NCI-H526 (cell line): Measurements from ENCODE around the gene CPT1B.
A peak's percentile ranks its signal among the peaks of the same experiment; 100 is the strongest.

Experiments
- DNase-seq, 2 experiments: peaks; one replicate each; lab custom pipeline; 2025; lab: John Stamatoyannopoulos, UW

Gene CPT1B

DNA sequence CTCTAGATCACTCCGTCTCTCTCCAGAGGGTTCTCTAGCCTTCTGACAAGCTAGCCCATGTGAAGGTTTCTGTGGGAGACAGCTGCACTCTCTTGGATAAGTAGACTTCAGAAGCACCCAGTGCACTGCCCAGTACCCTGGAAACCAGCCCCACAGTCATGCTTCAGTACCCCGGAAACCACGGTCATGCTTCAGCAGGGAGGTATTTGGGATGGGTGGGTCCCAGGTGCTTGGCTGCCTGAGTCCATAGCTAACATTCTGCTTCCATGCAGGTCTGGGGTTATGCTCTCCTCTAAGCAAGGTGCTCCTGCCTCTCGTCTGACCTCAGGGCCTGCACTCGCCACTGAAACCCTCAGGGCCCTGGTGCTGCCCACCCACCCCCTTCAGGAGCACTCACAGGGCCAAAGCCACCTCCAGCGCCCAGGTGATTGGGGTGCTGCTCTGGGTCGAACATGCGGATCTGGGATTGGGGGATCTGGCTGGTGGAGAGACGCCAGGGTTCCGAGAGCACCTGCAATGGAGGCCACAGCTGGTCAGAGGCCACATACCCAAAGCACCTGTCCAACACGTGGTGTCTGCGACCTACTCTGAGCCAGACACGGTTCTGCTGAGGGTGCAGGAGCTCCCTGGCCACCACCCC lies 8.2 kb downstream of the CPT1B start:
- peak in 1 of 2 experiments; percentile 35 for DNase-seq

DNA sequence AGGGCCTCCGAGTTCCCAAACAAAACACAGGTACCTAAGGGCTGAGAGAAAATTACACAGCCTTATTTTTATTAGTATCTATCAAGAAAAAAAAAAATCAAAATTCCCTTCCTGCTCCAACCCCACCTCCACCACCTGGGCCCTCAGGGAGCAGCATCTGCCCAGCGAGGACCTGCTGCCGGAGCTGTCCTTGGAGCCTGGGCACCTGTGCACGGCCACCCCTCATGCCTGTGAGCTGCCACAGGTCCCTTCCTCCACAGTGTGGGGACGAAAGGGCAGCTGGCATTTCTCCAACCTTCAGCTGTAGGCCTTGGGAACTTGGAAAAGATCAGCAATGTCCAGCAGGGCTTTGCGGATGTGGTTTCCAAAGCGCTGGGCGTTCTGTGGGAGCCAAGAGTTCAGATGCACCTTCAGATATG lies 9.2 kb downstream of the CPT1B start:
- DNase-seq: no peak

DNA sequence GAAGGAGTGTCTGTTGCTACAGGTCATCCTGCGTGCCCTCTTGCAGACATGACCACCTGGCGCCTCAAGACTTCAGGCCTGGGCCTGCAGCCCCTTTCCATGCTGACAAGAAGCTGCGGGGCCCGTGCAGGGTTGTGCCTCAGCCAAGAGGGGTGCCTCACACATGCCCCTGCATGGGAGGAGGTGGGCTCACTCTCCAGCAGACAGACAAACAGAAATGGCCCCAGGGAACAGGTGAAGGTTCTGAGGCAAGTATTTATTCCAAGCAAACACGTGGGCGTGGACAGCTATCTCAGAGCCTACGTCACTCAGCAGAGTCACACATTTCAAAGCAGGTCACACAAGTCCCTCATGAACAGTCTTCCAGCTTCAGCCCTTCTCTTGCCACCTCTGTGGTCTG lies 9.6 kb downstream of the CPT1B start:
- DNase-seq: no peak

DNA sequence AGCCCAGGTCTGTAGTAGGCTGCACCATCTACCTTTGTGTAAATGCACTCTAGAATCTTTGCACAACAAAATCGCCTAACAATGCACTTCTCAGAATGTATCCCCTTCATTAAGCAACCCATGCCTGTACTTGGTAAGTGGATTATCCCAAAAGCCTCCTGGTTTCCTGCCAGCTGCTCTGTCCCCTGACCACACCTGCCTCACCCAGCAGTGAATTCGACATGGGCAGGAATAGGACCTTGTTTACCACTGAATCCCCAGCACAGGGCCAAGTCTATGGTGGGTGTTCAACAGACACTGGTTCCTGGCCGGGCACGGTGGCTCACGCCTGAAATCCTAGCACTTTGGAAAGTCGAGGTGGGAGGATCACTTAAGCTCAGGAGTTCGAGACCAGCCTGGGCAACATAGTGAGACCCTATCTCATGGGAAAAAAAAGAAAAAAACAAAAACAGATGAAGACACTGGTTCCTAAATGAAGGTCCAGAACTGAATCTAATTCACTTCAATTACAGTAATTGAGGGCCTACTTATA lies 10.4 kb downstream of the CPT1B start:
- no peak for DNase-seq

DNA sequence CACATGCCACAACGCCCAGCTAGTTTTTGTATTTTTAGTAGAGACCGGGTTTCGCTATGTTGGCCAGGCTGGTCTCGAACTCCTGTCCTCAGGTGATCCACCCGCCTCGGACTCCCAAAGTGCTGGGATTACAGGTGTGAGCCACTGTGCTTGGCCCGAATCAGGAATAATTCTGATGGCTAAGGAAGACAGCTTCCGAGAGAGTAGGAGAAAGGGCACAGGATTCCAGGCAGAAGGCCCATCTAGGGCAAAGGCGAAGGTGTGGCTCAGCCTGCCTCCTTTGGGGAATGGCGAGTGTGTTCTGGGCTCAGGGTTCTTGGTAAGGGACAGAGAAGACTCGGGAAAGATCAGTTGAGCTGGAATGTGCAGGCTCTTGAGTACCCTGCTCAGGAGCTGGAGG lies 13.9 kb downstream of the CPT1B start:
- DNase-seq: no peak

DNA sequence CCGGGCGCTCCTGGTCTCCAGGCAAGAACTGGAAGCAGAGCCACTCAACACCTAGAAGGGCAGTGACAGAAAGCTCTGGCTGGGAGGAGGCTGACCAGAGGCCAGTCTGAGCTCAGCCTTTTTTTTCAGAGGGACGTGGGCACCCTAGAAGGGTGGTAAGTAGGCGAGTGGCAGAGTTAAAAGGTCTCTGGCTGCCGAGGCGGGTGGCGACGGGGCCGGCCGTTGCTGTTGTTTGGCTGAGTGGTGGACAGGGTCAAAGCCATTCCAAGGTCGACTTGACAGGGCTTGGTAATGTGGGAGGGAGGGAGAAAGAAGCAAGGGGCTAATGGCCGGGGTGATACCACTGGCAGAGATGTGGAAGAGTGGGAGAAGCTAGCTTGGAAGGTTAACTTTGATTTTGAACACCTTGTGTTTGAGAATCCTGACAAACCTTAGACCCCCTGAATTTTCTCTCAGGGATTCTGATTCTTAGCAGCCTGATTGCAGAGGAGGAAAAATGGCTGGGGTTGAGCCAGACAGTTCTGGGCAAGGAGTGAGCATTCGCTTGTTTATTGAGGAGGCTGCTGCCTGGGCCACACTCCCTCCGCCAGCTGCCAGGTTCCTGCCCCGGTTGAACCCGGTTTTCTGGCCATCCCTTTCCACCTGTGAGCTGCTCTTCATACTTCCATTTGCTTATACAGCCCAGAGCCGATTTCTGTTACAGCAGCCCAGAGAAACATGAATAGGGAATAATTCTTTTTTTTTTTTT lies 14.6 kb downstream of the CPT1B start:
- DNase-seq: no peak

DNA sequence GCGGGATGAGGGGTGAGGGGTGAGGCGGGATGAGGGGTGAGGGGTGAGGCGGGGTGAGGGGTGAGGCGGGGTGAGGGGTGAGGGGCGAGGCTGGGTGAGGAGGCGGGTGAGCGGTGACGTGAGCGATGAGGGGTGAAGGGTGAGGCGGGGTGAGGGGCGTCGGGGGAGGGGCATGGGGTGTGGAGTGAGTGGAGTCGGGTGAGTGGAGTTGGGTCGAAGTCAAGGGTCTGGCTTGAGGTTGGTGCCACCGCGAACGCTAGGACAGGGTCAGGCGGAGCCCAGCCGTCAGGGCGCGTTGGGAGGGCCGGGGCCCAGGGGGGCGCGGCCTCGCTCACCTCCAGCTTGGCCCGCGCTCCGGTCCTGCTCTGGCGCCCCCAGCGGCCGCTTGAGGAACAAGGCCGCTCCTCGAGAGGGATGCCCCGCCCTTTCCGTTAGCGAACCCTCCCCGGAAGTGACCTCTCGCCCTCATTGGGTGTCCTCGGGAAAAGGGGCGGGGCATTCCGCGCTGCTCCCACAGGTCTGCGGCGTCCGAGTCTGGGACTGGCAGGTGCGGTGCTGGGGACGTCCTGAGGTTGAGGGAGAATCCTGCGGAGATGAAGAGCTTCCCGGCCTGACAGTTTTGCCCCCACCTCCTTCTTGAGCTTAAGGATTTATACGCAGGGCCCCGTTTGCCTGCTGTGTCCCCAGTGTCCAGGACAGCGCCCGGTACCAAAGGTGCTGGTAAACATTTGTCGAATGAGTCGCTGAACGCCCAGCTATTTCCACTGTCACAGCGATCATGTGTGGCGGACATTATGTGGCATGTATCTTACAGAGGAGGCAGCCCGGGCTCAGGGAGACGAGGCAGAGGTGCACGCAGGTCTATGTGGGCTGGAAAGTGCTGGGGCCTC lies 15.5 kb downstream of the CPT1B start, which contains the start of gene SYCE3:
Gene SYCE3, minus strand, starts transcription at position 397 of the 890 bp plus-strand sequence. CDS start 6,514 bp downstream, outside the sequence.
- DNase-seq: peak; percentile 87 to 97

DNA sequence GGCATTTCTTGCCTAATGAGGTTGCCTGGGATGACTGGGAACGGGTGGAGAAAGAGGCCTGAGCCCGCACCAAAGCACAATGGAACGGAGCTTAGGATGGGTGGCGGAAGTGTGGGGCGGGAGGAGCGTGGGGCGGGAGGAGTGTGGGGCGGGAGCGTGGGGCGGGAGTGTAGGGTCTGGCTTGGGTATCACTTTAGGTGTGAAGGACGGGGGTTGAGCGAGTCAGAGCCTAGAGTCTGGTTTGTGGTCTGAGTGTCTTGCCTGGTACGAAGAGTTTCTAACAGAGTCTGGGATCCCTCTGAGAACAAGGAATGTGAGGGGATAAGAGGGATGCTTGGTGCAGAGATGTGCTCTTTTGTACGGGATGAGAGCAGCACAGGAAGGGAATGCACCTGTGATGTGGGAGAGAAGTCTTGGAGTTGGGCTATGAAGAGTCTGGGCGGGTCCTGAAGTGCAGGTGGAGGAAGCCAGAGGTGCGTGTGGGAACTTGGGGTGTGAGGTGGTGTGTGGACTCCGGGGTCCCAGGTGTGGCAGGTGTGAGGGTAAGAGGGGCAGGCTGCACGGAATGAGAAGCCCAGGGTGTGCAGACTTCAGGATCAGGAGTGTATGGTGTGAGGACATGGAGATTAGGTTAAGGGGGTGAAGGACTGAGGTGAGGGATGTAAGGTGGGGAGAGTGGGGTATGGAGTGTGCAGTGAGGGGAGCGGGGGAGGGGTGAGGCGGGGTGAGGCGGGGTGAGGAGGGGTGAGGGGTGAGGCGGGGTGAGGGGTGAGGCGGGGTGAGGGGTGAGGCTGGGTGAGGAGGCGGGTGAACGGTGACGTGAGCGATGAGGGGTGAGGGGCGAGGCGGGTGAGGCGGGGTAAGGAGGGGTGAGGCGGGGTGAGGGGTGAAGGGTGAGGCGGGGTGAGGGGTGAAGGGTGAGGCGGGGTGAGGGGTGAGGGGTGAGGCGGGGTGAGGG lies 16.5 kb downstream of the CPT1B start:
- DNase-seq: no peak

DNA sequence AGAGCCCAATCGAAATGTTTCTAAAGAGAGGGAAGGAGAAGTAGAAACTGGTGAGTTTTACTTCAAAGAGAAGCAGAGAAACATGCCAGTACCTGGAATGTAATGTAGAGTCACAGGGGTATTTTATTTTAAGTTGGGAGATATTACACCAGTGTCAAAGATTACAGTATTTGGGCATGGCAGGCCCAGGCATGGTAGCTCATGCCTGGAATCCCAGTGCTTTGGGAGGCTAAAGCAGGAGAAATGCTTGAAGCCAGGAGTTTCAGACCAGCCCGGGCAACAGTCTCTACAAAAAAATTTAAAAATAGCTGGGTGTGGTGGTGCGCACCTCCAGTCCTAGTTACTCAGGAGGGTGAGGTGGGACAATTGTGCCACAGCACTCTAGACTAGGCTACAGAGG lies 18.2 kb downstream of the CPT1B start:
- no peak for DNase-seq

DNA sequence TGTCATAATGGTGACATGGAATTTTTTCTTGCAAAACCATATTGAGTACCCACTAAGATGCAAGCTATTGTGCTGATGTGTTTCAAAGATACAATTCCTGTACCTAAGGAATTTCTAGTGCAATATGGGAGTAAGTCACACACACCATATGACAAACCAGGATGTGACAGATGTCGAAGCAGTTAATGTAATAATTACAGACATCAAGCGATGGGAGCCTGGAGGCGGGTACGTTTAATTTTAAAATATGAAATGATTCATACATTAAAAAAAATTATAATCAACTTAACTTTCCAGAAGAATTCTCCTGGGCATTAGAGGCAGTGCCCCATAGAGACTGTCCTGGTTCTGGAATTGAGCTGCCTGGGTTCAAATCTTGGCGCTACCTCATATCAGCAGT lies 21.5 kb downstream of the CPT1B start:
- no peak for DNase-seq

DNA sequence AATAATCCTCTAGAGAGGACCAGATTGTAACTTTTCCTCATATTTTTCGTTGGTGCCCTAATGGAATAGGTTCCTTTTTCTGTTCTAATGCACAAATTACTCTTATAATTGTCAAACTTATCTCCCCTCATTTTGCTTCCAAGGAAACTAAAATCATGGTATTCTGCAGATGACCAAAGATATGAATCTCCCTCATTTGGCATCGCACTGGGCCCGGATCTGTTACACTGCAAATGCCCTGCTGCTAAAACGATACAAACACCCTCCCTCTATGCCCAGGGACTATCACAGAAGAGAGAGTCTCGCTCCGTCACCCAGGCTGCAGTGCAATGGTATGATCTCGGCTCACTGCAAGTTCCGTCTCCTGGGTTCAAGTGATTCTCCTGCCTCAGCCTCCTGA lies 24.9 kb downstream of the CPT1B start:
- no peak for DNase-seq

DNA sequence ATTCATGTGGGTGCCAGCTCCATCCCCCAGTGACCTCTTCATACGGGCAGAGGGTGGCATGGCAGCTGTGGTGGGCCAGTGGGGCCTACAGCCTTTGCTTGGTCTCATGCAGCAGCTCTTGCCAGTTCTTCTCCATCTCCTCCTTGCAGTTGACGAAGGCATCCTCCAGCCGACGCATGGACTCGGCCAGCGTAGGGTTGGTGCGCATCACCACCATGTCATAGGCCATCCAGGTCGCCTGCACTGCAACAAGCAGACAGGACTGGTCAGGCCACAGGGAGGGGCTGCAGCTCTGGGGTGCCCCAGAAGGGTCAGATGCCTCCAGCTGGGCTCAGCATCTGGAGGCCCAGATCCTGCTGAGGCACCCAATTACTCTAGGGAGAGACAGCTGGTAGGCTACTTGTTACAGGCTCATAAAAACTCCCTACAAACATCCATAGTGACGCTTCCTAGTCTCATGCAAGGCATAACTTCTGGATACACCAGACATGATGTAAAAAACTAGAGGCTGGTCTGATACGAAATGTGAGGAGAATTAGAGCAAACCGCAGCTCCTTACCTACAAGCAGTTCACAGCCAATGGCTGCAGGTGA lies 27.0 kb downstream of the CPT1B start:
- no peak for DNase-seq

DNA sequence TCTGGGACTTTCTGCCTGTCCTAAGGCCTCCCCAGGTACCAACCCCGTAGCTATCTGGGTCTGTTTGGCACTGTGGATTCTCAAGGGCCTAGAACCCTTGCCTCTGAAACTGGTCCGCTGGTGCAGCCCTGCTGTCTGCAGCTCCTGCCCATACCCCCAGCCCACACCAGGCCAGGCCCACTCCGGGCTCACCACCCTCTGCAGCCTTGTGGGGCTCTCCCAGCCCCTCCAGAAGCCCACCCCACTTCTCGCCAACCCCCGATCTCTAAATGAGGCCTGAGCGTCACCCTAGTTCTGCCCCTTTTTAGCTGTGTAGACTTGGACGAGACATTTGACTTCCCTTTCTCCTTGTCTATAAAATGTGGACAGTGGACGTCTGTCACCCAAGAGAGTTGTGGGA lies 27.8 kb downstream of the CPT1B start:
- DNase-seq: no peak

DNA sequence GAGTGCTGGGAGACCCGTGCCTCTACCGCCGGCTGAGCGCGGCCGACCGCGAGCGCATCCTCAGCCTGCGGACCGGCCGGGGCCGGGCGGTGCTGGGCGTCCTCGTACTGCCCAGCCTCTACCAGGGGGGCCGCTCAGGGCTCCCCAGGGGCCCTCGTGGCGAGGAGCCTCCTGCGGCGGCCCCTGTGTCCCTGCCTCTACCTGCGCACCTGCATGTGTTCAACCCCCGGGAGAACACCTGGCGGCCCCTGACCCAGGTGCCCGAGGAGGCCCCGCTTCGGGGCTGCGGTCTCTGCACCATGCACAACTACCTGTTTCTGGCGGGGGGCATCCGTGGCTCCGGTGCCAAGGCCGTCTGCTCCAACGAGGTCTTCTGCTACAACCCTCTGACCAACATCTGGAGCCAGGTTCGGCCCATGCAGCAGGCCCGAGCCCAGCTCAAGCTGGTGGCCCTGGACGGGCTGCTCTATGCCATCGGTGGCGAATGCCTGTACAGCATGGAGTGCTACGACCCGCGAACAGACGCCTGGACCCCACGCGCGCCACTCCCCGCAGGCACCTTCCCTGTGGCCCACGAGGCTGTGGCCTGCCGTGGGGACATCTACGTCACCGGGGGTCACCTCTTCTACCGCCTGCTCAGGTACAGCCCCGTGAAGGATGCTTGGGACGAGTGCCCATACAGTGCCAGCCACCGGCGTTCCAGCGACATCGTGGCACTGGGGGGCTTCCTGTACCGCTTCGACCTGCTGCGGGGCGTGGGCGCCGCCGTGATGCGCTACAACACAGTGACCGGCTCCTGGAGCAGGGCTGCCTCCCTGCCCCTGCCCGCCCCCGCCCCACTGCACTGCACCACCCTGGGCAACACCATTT lies 29.1 kb downstream of the CPT1B start:
- no peak for DNase-seq

DNA sequence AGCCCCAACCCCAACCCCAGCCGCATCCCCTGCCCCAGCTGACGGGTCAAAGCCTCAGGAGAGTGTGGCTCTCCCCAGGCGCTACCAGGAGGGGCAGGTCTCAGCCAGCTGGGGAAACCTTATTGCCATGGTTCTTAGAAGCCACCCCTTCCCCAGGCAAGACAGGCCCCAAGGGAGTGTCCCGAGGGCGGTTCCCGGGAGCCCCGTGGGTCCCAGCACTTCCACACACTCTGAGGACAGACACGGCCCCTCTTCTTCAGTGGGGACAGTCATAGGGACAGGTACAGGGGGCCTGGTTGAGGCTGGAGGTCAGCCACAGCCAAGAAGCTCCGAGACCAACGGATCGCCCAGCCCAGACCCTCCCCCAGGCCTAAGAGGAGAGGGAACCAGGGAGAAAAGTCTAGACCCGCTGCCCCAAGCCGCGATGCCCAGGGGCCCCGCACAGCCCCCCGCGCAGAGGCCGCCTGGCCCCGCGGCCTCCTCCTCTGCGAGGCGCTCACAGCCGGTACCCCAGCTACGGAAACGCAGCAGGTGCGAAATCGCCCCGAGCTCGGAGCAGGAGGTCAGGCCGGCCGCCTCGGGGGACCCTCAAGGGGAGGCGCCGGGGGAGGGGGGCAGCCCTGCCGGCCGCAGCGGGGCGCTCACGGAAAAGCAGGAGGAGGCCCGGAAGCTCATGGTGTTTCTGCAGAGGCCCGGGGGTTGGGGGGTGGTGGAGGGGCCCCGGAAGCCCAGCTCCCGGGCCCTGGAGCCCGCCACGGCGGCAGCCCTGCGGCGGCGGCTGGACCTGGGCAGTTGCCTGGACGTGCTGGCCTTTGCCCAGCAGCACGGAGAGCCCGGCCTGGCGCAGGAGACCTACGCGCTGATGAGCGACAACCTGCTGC lies 29.9 kb downstream of the CPT1B start:
- DNase-seq: no peak

DNA sequence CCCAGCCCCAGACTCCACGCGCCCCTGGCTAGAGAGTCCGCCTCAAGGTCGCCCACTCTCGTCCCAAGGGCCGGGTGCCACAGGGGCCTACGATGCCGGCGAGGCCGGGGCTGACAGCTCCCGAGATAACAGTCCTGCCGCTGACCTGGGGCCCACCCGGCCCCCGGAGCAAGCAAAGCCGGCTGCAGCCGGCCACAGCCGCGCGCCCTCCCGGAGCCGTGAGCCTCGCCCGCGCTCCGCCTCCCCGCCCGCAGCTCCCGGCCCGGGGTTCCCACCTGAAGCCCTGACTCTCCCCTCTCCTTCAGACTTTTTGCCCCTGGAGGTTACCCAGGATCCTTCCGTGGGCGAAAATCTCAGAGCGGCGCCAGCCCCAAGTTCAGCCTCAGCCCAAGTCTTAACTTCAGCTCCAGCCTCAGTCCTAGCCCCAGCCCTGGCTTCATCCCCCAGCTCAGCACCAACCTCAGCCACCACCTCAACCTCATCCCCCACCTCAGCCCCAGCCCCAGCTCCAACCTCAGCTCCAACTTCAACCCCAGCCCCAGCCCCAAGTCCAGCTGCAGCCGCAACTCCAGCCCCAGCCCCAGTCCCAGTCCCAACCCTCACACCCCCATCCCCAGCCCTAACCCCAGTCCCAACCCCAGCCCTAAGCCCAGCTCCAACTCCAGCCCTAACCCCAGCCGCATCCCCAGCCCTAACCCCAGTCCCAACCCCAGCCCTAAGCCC lies 30.8 kb downstream of the CPT1B start:
- DNase-seq: no peak

DNA sequence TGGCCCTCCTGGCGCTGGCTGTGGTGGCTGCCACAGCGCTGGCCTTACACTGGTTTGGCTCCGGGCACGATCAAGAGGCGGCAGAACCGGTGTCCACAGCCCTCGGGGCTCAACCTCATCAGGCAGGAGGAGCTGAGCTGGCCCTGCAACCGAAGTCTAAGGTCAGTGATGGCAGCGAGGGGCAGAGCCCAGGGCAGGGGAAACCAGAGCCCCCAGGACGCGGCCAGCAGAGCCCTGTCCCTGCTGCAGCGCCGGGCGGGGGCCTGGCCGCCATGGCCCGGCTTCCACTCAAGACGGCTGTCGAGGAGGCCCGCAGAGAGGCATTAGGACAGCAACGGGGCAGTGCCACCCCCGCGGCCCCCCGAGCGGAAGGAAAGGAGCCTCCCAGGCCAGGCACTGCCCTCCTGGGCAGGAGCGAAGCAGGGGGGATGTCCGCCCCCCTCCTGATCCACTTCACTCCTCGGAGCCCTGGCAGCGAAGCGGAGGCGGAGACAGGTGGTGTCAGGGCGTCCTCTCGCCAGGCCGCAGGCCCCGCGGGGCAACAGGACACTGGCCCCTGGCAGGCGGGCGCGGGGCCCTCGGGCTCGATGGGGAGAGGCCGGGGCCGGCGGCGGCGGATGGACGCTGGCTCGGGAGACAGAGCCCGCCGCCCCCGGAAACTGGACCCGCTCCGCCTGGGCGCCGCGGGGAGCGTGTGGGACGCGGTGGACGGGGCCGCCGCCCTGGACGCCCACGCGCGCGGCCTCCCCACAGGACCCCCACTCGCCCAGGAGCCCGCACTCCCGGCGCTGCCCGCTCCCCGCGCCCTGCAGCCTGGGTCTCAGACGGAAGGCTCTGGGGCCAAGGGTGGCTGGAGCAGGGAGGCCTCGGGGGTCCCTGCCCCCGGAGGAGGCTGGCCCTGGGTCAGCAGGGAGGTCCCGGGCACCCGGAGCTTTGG lies 31.6 kb downstream of the CPT1B start:
- no peak for DNase-seq
